Upper lobe of left lung (tissue), 6 donors: Measurements from ENCODE around the gene ADGRV1. TPM values are rescaled to one million over a fixed set of nuclear protein-coding genes. Genes with fewer than 3 reads are reported as not detected.

ENCODE experiments used
- ATAC-seq, 2 donors: fragments of 200-7000 bp; cut with Tn5 transposase; one replicate each; pipeline ENCODE4 v1.9.1; 2022; ENCODE audit warnings: mild to moderate bottlenecking in 2 of 2, moderate library complexity in 2 of 2; ENCODE audit not compliant: low FRiP score in 2 of 2
- DNase-seq, 2 donors: peaks; one replicate each; pipeline ENCODE4 v3.0.0-alpha.2; 2019 to 2020
- H3K27ac ChIP-seq, 4 donors: fragments of 200-600 bp; sonication (generic); one replicate each; pipeline ENCODE4 v1.5.1; 2016 to 2019
- H3K27me3 ChIP-seq, 4 donors: fragments of 200-600 bp; sonication (generic); one replicate each; pipeline ENCODE4 v1.5.1; 2017 to 2019
- H3K36me3 ChIP-seq, 4 donors: fragments of 200-600 bp; sonication (generic); one replicate each; pipeline ENCODE4 v1.5.1; 2016 to 2019
- H3K4me1 ChIP-seq, 4 donors: fragments of 200-600 bp; sonication (generic); one replicate each; pipeline ENCODE4 v1.5.1; 2018 to 2019
- H3K4me3 ChIP-seq, 4 donors: fragments of 200-600 bp; sonication (generic); one replicate each; pipeline ENCODE4 v1.5.1; 2017 to 2019; ENCODE audit warnings: mild to moderate bottlenecking in 2 of 4, moderate library complexity in 1 of 4
- H3K9me3 ChIP-seq, 4 donors: fragments of 200-600 bp; sonication (generic); one replicate each; pipeline ENCODE4 v1.5.1; 2018 to 2019
- EP300 ChIP-seq, 4 donors: sonication (generic); formaldehyde crosslinking; IDR thresholded peaks; one replicate each; pipeline ENCODE4 v1.5.1; 2017; ENCODE audit warnings: antibody characterized with exemption in 4 of 4, control low read depth in 2 of 4
- POLR2A ChIP-seq, 4 donors: fragments of 450-650 bp; IDR thresholded peaks; one replicate each; pipeline ENCODE4 v1.5.1; 2016 to 2017; ENCODE audit warnings: antibody characterized with exemption in 4 of 4, mild to moderate bottlenecking in 2 of 4
- POLR2AphosphoS5 ChIP-seq, 2 donors: sonication (generic); formaldehyde crosslinking; IDR thresholded peaks; one replicate each; pipeline ENCODE4 v1.5.1; 2017; ENCODE audit warnings: antibody characterized with exemption in 2 of 2
- WGBS, 2 donors: methylation state at CpG; one replicate each; pipeline ENCODE4 v1.1.5; 2017 to 2018; 5-methylcytosine and 5-hydroxymethylcytosine counted together
- total RNA-seq, 6 donors: library from RNA; depleted of rRNA in 4 of 6; stranded (reverse); fragments of >200 nt in 4 of 6; gene quantifications; one replicate each; pipeline versions ENCODE4 v1.1.0 to v1.2.1, GENCODE V29; 2016 to 2021
- TF ChIP-seq, protein P1 (sequence below), 6 experiments: fragments of 450-650 bp in 4 of 6; fragments of 200-600 bp in 2 of 6; sonication (generic) in 2 of 6; IDR thresholded peaks; one replicate each; pipeline ENCODE4 v1.5.1; 2016 to 2019; ENCODE audit warnings: antibody characterized with exemption in 6 of 6
- donor health status: DM: no; HTN: no; CAD: no; lungs with moderate emphysema.
- donor health status: DM: no; HTN: yes; CAD: no; lungs with severe emphysema.

Gene ADGRV1
- total RNA-seq, 6 donors from 2014 or later, result 22.3 to 129 (median 60.4) TPM

- Histone ChIP-seq H3K36me3 (no peaks in the 10 kb centered on the region), H3K4me1 (peaks cover 13 to 29% (median 21%) of the 10 kb centered on the region in 4 donors), H3K9me3 (no peaks in the 10 kb centered on the region), H3K27ac (peak overlapping the region in 2 of 4 donors; percentile 13 to 54), H3K4me3 (no peak overlapping the region), H3K27me3 (no peaks in the 10 kb centered on the region)
- 69 to 73% methylated on average over 2 of the region's 2 CpGs for WGBS, 2 donors
- ATAC-seq (no peak), DNase-seq (no peak)
- TF ChIP-seq, protein P1, sequence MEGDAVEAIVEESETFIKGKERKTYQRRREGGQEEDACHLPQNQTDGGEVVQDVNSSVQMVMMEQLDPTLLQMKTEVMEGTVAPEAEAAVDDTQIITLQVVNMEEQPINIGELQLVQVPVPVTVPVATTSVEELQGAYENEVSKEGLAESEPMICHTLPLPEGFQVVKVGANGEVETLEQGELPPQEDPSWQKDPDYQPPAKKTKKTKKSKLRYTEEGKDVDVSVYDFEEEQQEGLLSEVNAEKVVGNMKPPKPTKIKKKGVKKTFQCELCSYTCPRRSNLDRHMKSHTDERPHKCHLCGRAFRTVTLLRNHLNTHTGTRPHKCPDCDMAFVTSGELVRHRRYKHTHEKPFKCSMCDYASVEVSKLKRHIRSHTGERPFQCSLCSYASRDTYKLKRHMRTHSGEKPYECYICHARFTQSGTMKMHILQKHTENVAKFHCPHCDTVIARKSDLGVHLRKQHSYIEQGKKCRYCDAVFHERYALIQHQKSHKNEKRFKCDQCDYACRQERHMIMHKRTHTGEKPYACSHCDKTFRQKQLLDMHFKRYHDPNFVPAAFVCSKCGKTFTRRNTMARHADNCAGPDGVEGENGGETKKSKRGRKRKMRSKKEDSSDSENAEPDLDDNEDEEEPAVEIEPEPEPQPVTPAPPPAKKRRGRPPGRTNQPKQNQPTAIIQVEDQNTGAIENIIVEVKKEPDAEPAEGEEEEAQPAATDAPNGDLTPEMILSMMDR (IDR thresholded peaks at IDR 0.05), result no peak
- no peak for TF ChIP-seq POLR2A (IDR thresholded peaks at IDR 0.05)
- TF ChIP-seq POLR2AphosphoS5 (IDR thresholded peaks at IDR 0.05), result no peak
- TF ChIP-seq EP300 (IDR thresholded peaks at IDR 0.05), result no peak
Observed at GRCh38 chr5:91028499-91028956, 469.9 kb downstream of the ADGRV1 start.

DNA sequence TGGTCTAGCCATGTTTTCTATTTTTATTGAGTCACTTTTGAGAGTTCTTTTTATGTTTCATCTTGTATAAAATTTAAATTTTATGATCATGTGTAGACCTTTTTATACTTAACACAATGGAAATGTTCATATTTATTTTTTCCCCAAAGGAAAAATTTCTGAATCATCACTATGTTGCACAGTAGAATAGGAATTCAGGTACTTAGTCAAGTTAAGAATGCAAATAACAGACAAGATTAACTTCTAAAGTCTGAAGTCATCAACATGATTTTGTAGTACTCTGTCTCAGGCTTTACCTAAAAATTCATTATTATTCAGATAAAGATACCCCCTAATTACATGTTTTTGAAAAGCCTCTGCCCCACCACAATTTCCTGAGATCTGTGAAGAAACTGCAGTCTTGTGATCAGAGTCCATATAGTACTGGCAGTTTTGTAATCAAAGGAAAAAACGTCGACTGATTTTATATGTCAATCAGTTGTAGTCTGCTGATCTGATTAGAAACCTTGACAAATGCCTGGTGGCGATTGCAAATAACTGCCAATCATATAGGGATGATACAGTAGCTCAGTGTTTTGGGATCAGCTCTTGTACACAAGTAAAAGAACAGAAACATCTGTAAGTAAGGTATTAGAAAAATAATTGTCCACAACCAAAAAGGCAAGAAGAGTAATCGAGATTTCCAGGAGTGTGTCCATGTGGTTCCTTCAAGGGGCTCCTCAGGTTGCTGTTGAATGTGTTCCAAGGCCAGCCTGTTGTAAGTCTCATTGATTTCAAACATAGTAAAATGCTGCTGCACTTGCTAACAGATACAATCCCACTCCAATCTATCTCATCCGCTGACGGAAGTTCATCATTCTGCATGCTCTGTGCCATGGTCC lies 472.2 kb downstream of the ADGRV1 start:
- DNase-seq (no peak), ATAC-seq (no peak)
- H3K27me3 ChIP-seq, result no peaks in the 10 kb centered on the region
- no peak overlapping the region for H3K4me3 ChIP-seq
- H3K27ac ChIP-seq, result no peak overlapping the region
- 79 to 92% methylated on average over 6 of the region's 6 CpGs for WGBS, 2 donors
- no peaks in the 10 kb centered on the region for H3K9me3 ChIP-seq
- H3K4me1 ChIP-seq, result peaks cover 10 to 19% (median 18%) of the 10 kb centered on the region in 4 donors
- no peaks in the 10 kb centered on the region for H3K36me3 ChIP-seq
- no peak for TF ChIP-seq POLR2AphosphoS5 (IDR thresholded peaks at IDR 0.05)
- TF ChIP-seq EP300 (IDR thresholded peaks at IDR 0.05), result no peak
- no peak for TF ChIP-seq POLR2A (IDR thresholded peaks at IDR 0.05)
- TF ChIP-seq, protein P1 (IDR thresholded peaks at IDR 0.05), result no peak

DNA sequence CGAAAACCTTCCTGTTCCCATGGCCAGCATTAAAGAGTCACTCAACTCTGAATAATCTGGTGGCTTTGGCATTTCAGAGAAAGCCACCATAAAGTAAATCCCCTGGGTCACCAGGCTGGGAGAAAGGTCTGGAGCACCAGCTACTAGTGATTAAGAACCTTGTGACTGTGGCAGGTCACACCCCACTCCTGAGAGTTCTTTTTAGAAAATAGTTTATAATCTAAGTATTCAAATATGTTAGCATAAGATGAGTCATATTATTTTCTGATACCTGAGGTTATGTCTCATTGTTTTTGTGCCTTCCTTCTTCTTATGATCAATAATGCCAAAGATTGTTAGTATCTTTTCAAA lies 472.8 kb downstream of the ADGRV1 start:
- no peaks in the 10 kb centered on the region for H3K27me3 ChIP-seq
- H3K9me3 ChIP-seq, result no peaks in the 10 kb centered on the region
- H3K36me3 ChIP-seq, result no peaks in the 10 kb centered on the region
- ATAC-seq (no peak), DNase-seq (no peak)
- 81 to 92% methylated on average over 1 of the region's 1 CpG for WGBS, 2 donors
- H3K4me1 ChIP-seq, result peaks cover 4 to 14% (median 12%) of the 10 kb centered on the region in 4 donors
- H3K27ac ChIP-seq, result no peak overlapping the region
- TF ChIP-seq, protein P1 (IDR thresholded peaks at IDR 0.05), result no peak
- TF ChIP-seq EP300 (IDR thresholded peaks at IDR 0.05) (no peak), POLR2A (IDR thresholded peaks at IDR 0.05) (no peak), POLR2AphosphoS5 (IDR thresholded peaks at IDR 0.05) (no peak)
- H3K4me3 ChIP-seq, result no peak overlapping the region

DNA sequence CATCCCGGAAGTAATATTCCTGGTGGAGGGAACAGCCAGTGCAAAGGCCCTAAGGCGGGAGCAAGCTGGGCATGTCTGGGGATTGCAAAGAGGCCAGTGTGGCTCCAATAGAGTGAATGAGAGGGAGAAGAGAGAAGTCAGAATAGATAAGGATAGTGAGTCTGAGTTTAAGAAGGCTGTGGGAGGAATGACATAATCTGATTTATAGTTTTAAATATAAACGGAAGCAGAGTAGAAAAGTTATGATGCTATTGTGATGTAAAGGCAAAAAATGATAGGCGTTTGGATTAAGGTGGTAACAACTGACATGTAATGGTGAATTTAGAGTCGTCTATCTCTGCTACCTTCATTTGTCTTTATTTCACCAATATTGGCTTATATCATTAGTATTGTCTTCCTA lies 473.5 kb downstream of the ADGRV1 start:
- Histone ChIP-seq H3K27me3 (no peaks in the 10 kb centered on the region), H3K36me3 (no peaks in the 10 kb centered on the region), H3K4me1 (peaks cover 0 to 8% (median 6%) of the 10 kb centered on the region in 4 donors), H3K27ac (no peak overlapping the region), H3K4me3 (no peak overlapping the region), H3K9me3 (no peaks in the 10 kb centered on the region)
- ATAC-seq (no peak), DNase-seq (no peak)
- TF ChIP-seq EP300 (IDR thresholded peaks at IDR 0.05), result no peak
- no peak for TF ChIP-seq POLR2A (IDR thresholded peaks at IDR 0.05)
- TF ChIP-seq, protein P1 (IDR thresholded peaks at IDR 0.05), result no peak
- no peak for TF ChIP-seq POLR2AphosphoS5 (IDR thresholded peaks at IDR 0.05)
- WGBS, 2 donors, result 86 to 89% methylated on average over 5 of the region's 5 CpGs
